HCT116 (cell line): ENCODE results near the gene C20orf144. TPM values are rescaled to one million over a fixed set of nuclear protein-coding genes. Genes with fewer than 3 reads are reported as not detected.

ENCODE experiments used
- ATAC-seq: fragments of 200-7000 bp; cut with Tn5 transposase; 2 replicates; pipeline ENCODE4 v1.9.1; 2020; ENCODE audit warnings: mild to moderate bottlenecking, moderate library complexity
- BruUV-seq: library from RNA; stranded (reverse); fragments of 400-500 nt; replicated peaks from 2 replicates; lab custom pipeline; 2021; lab: Mats Ljungman, UMichigan
- CTCF ChIA-PET: fragments of 300-600 bp; sonication (Branson Sonifier 250); formaldehyde crosslinking; loops from one replicate; lab custom pipeline; 2021; ENCODE audit warnings: antibody characterized with exemption; lab: Charles Lee
- POLR2A ChIA-PET: fragments of 300-600, 350-600 bp; sonication (Branson Sonifier 250); formaldehyde crosslinking; loops from one replicate; lab custom pipeline; 2021; ENCODE audit warnings: antibody characterized with exemption; lab: Charles Lee
- RAD21 ChIA-PET, 2 experiments: fragments of 300-600 bp; sonication (Branson Sonifier 250); formaldehyde crosslinking; loops; one replicate each; lab custom pipeline; 2023; ENCODE audit warnings: low total read pairs in 2 of 2; ENCODE audit not compliant: uncharacterized antibody in 2 of 2, unreplicated experiment in 2 of 2, low non-redundant PET in 1 of 2; lab: Charles Lee
- DNase-seq: peaks from one replicate; pipeline ENCODE4 v3.0.0-alpha.2; 2010; ENCODE audit warnings: low read depth, low spot score
- H2AFZ ChIP-seq: fragments of 200-600 bp; shearing (Covaris generic), sonication (generic); 2 replicates; pipeline ENCODE4 v1.6.1; 2017; ENCODE audit warnings: low read depth, mixed run types, mixed read lengths, antibody characterized with exemption, low read length; ENCODE audit not compliant: poor library complexity, severe bottlenecking
- H3K27ac ChIP-seq: 2 replicates; pipeline ENCODE4 v1.5.1; 2012; ENCODE audit warnings: low read depth, low read length
- H3K27me3 ChIP-seq: fragments of 200-600 bp; sonication (generic); 2 replicates; pipeline ENCODE4 v1.6.1; 2016; ENCODE audit warnings: mixed run types, low read length, mixed read lengths; ENCODE audit not compliant: insufficient read depth
- H3K36me3 ChIP-seq, 2 experiments: fragments of 200-500 bp in 1 of 2; fragments of 200-600 bp in 1 of 2; sonication (Bioruptor generic) in 1 of 2; sonication (generic) in 1 of 2; 2 replicates each; pipeline versions ENCODE4 v1.5.1 to v1.6.1; 2014 to 2016; ENCODE audit warnings: low read length in 2 of 2, inconsistent platforms in 1 of 2, mixed read lengths in 1 of 2, mixed run types in 1 of 2; ENCODE audit not compliant: insufficient read depth in 2 of 2, control insufficient read depth in 1 of 2
- H3K4me1 ChIP-seq, 2 experiments: fragments of 200-600 bp in 1 of 2; sonication (generic) in 1 of 2; 2 replicates each; pipeline versions ENCODE4 v1.5.1 to v1.6.1; 2012 to 2017; ENCODE audit warnings: low read length in 2 of 2, inconsistent platforms in 1 of 2, mild to moderate bottlenecking in 1 of 2, mixed read lengths in 1 of 2, mixed run types in 1 of 2, moderate library complexity in 1 of 2; ENCODE audit not compliant: insufficient read depth in 2 of 2, control insufficient read depth in 1 of 2
- H3K4me2 ChIP-seq: fragments of 200-600 bp; sonication (generic); 2 replicates; pipeline ENCODE4 v1.6.1; 2017; ENCODE audit warnings: mixed run types, low read length, mixed read lengths
- H3K4me3 ChIP-seq, 2 experiments: fragments of 200-600 bp in 1 of 2; sonication (generic) in 1 of 2; replicated peaks in 1 of 2; 2 replicates each; pipeline ENCODE4 v1.5.1; 2011 to 2016; ENCODE audit warnings: low read length in 2 of 2, control low read depth in 1 of 2, low read depth in 1 of 2, mild to moderate bottlenecking in 1 of 2, mixed read lengths in 1 of 2, mixed run types in 1 of 2
- H3K79me2 ChIP-seq: fragments of 200-600 bp; sonication (generic); 2 replicates; pipeline ENCODE4 v1.6.1; 2017; ENCODE audit warnings: mild to moderate bottlenecking, mixed run types, low read length, moderate library complexity, mixed read lengths; ENCODE audit not compliant: insufficient read depth
- H3K9ac ChIP-seq: fragments of 200-600 bp; sonication (generic); 2 replicates; pipeline ENCODE4 v1.6.1; 2016; ENCODE audit warnings: low read length, mixed read lengths
- H3K9me2 ChIP-seq: fragments of 200-600 bp; sonication (generic), shearing (Covaris generic); 2 replicates; pipeline ENCODE4 v1.6.1; 2017; ENCODE audit warnings: mixed run types, mild to moderate bottlenecking, moderate library complexity; ENCODE audit not compliant: insufficient read depth
- H3K9me3 ChIP-seq, 2 experiments: fragments of 200-500 bp in 1 of 2; fragments of 200-600 bp in 1 of 2; sonication (Bioruptor generic) in 1 of 2; sonication (generic) in 1 of 2; 2 replicates each; pipeline ENCODE4 v1.6.1; 2014 to 2017; ENCODE audit warnings: low read length in 2 of 2, mixed read lengths in 2 of 2, inconsistent platforms in 1 of 2, low read depth in 1 of 2, mild to moderate bottlenecking in 1 of 2, mixed run types in 1 of 2, moderate library complexity in 1 of 2; ENCODE audit not compliant: control insufficient read depth in 1 of 2, insufficient read depth in 1 of 2
- H4K20me1 ChIP-seq: fragments of 200-600 bp; sonication (generic), shearing (Covaris generic); 2 replicates; pipeline ENCODE4 v1.6.1; 2017; ENCODE audit warnings: mixed run types, mild to moderate bottlenecking, moderate library complexity; ENCODE audit not compliant: insufficient read depth
- ATF3 ChIP-seq: IDR thresholded peaks from 2 replicates; pipeline ENCODE4 v1.6.1; 2012
- CBX3 ChIP-seq: IDR thresholded peaks from 2 replicates; pipeline ENCODE4 v1.6.1; 2012; ENCODE audit warnings: low read depth
- CEBPB ChIP-seq: IDR thresholded peaks from 2 replicates; pipeline ENCODE4 v1.6.1; 2012; ENCODE audit warnings: low read depth
- ELF1 ChIP-seq: IDR thresholded peaks from 2 replicates; pipeline ENCODE4 v1.6.1; 2012; ENCODE audit warnings: low read depth, borderline replicate concordance
- EZH2 ChIP-seq: fragments of 200-600 bp; sonication (generic); IDR thresholded peaks from 2 replicates; pipeline ENCODE4 v1.6.1; 2017; ENCODE audit warnings: antibody characterized with exemption, mixed run types
- EZH2phosphoT487 ChIP-seq: fragments of 200-600 bp; IDR thresholded peaks from 2 replicates; pipeline ENCODE4 v1.6.1; 2018; ENCODE audit warnings: antibody characterized with exemption, borderline replicate concordance
- FOSL1 ChIP-seq: IDR thresholded peaks from 2 replicates; pipeline ENCODE4 v1.6.1; 2012; ENCODE audit warnings: low read depth
- JUND ChIP-seq: IDR thresholded peaks from 2 replicates; pipeline ENCODE4 v1.6.1; 2012
- RAD21 ChIP-seq: IDR thresholded peaks from 2 replicates; pipeline ENCODE4 v1.6.1; 2012; ENCODE audit warnings: low read depth, mild to moderate bottlenecking
- REST ChIP-seq: IDR thresholded peaks from 2 replicates; pipeline ENCODE4 v1.6.1; 2012; ENCODE audit warnings: low read depth
- SIN3A ChIP-seq: IDR thresholded peaks from 2 replicates; pipeline ENCODE4 v1.6.1; 2012; ENCODE audit warnings: low read depth
- SP1 ChIP-seq: IDR thresholded peaks from 2 replicates; pipeline ENCODE4 v1.6.1; 2012; ENCODE audit warnings: low read depth
- SRF ChIP-seq: IDR thresholded peaks from 2 replicates; pipeline ENCODE4 v1.6.1; 2012; ENCODE audit warnings: low read depth
- YY1 ChIP-seq: IDR thresholded peaks from 2 replicates; pipeline ENCODE4 v1.6.1; 2011; ENCODE audit warnings: low read length, low read depth, moderate library complexity, mild to moderate bottlenecking; ENCODE audit not compliant: insufficient replicate concordance; ENCODE audit errors: extremely low read depth
- ZBTB33 ChIP-seq: IDR thresholded peaks from 2 replicates; pipeline ENCODE4 v1.6.1; 2011; ENCODE audit warnings: mild to moderate bottlenecking, low read length, moderate library complexity; ENCODE audit not compliant: insufficient replicate concordance; ENCODE audit errors: extremely low read depth
- ZFX ChIP-seq: fragments of 450-650 bp; IDR thresholded peaks from 2 replicates; pipeline ENCODE4 v1.6.1; 2017
- ZNF274 ChIP-seq: fragments of 200-500 bp; sonication (Bioruptor generic); IDR thresholded peaks from 2 replicates; pipeline ENCODE4 v1.6.1; 2014; ENCODE audit warnings: mild to moderate bottlenecking, low read depth, low read length, inconsistent platforms
- intact Hi-C: fragments of 100-400 bp; cut with micrococcal nuclease; formaldehyde crosslinking; loops from 2 replicates; pipeline ENCODE4 v1.10.0; 2022
- total RNA-seq: library from RNA; stranded (reverse); gene quantifications from one replicate; pipeline ENCODE4 v1.2.1, GENCODE V29; 2021; ENCODE audit not compliant: unreplicated experiment

C20orf144 gene
- total RNA-seq, 1 experiment from 2014 or later = 0.37 TPM

DNA sequence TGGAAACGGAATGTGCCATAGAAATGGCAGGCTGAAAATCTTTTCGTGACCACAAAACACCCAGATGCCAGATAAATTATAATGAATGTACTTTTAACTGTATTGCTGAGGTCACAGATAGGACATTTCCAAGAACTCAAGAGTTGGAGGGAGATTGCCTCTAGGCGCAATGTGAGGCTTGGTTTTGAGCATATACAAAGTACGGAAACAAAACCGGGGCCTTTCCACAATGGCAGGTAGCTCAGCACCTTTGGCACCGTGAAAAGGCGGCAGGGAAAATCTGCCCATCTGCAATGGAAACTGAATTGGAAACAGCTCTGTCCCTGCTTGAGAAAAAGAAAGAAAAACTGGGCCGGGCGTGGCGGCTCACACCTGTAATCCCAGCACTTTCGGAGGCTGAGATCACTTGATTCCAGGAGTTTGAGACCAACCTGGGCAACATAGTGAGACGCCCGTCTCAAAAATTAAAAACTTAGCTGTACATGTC, 10.5 kb upstream of the C20orf144 start:
- Histone ChIP-seq H3K79me2 (no peaks in the 10 kb centered on the region), H4K20me1 (no peaks in the 10 kb centered on the region), H2AFZ (no peak overlapping the region), H3K27ac (no peak overlapping the region), H3K36me3 (no peaks in the 10 kb centered on the region), H3K9me3 (no peaks in the 10 kb centered on the region), H3K4me2 (no peak overlapping the region), H3K9me2 (no peaks in the 10 kb centered on the region), H3K4me1 (peaks cover 0 to 16% of the 10 kb centered on the region in 2 experiments; a peak in 1 of 4 replicates), H3K27me3 (no peaks in the 10 kb centered on the region), H3K4me3 (no peak overlapping the region)
- ChIA-PET RAD21 (no interaction called here), CTCF (interaction anchor here (0.7 to 1.7 kb wide), 2 partner anchors 12 to 800 kb away, joined by 3 to 5 read pairs; no protein-coding TSS in a partner anchor), POLR2A (no interaction called here)
- ATAC-seq = no peak
- BruUV-seq = no TSS peak
- intact Hi-C loops = loop anchor here (2.0 to 10.0 kb wide), 3 partner anchors 134 to 473 kb away; no protein-coding TSS in a partner anchor
- TF ChIP-seq ATF3 (no peak), ELF1 (no peak), EZH2phosphoT487 (no peak), REST (no peak), CEBPB (no peak), FOSL1 (no peak), RAD21 (no peak), ZNF274 (no peak), ZFX (no peak), EZH2 (no peak), SRF (no peak), SP1 (no peak), ZBTB33 (no peak), CBX3 (no peak), JUND (no peak), YY1 (no peak), SIN3A (no peak)
- TF ChIP-seq, all 23 proteins: peak for 0
- H3K9ac ChIP-seq = no peak overlapping the region
- DNase-seq = no peak
